SK-N-SH (cell line): ENCODE data around the gene RAI1. TPM values are rescaled to one million over a fixed set of nuclear protein-coding genes. Genes with fewer than 3 reads are reported as not detected.
A peak's percentile ranks its signal among the peaks of the same experiment; 100 is the strongest.

ENCODE experiments used
- CTCF ChIA-PET: fragments of 300-600, 350-600 bp; formaldehyde crosslinking; extraction: SDS; loops from one replicate; lab custom pipeline; 2021; lab: Yijun Ruan, JAX
- POLR2A ChIA-PET: fragments of 350-600 bp; sonication (Branson Sonifier 250); formaldehyde crosslinking; extraction: SDS; loops from one replicate; lab custom pipeline; 2020; ENCODE audit warnings: antibody characterized with exemption, inconsistent platforms; lab: Yijun Ruan, JAX
- DNase-seq: peaks from one replicate; pipeline ENCODE4 v3.0.0; 2012
- H2AFZ ChIP-seq: fragments of 200-600 bp; sonication (generic); 2 replicates; pipeline ENCODE4 v1.8.1; 2016; ENCODE audit warnings: antibody characterized with exemption, mild to moderate bottlenecking, low read depth
- H3F3A ChIP-seq: fragments of 200-600 bp; sonication (generic); replicated peaks from 2 replicates; pipeline ENCODE3; 2016; ENCODE audit warnings: antibody characterized with exemption, mild to moderate bottlenecking; ENCODE audit not compliant: insufficient read depth
- H3K27ac ChIP-seq, 2 experiments: fragments of 200-500 bp in 1 of 2; fragments of 200-600 bp in 1 of 2; sonication (Bioruptor generic) in 1 of 2; sonication (generic), shearing (Covaris generic) in 1 of 2; 2 replicates each; pipeline versions ENCODE4 v1.5.1 to v1.6.1; 2014 to 2016; ENCODE audit warnings: low read depth in 2 of 2, inconsistent platforms in 1 of 2, low read length in 1 of 2, mild to moderate bottlenecking in 1 of 2, mixed read lengths in 1 of 2
- H3K27me3 ChIP-seq: fragments of 200-600 bp; sonication (generic), shearing (Covaris generic); 2 replicates; pipeline ENCODE4 v1.6.1; 2016; ENCODE audit warnings: mixed run types; ENCODE audit not compliant: insufficient read depth
- H3K36me3 ChIP-seq, 2 experiments: fragments of 200-500 bp in 1 of 2; fragments of 200-600 bp in 1 of 2; sonication (Bioruptor generic) in 1 of 2; sonication (generic) in 1 of 2; replicated peaks in 1 of 2; 2 replicates each; pipeline versions ENCODE3 to v1.5.1; 2014 to 2016; ENCODE audit warnings: low read length in 1 of 2, mild to moderate bottlenecking in 1 of 2; ENCODE audit not compliant: insufficient read depth in 2 of 2, control insufficient read depth in 1 of 2
- H3K4me1 ChIP-seq, 2 experiments: fragments of 200-500 bp in 1 of 2; fragments of 200-600 bp in 1 of 2; sonication (Bioruptor generic) in 1 of 2; sonication (generic), shearing (Covaris generic) in 1 of 2; 2 replicates each; pipeline versions ENCODE4 v1.5.1 to v1.6.1; 2014 to 2016; ENCODE audit warnings: low read depth in 1 of 2, low read length in 1 of 2, mixed run types in 1 of 2; ENCODE audit not compliant: insufficient read depth in 2 of 2, control insufficient read depth in 1 of 2
- H3K4me2 ChIP-seq: fragments of 200-600 bp; sonication (generic), shearing (Covaris generic); 2 replicates; pipeline ENCODE4 v1.6.1; 2017; ENCODE audit warnings: mixed run types
- H3K4me3 ChIP-seq, 2 experiments: fragments of 200-500 bp in 1 of 2; fragments of 200-600 bp in 1 of 2; sonication (Bioruptor generic) in 1 of 2; sonication (generic), shearing (Covaris generic) in 1 of 2; 2 replicates each; pipeline versions ENCODE4 v1.5.1 to v1.8.1; 2014 to 2016; ENCODE audit warnings: low read depth in 2 of 2, inconsistent platforms in 1 of 2, low read length in 1 of 2, mild to moderate bottlenecking in 1 of 2, mixed read lengths in 1 of 2, moderate library complexity in 1 of 2
- H3K79me2 ChIP-seq: fragments of 200-600 bp; sonication (generic); 2 replicates; pipeline ENCODE4 v1.8.1; 2017; ENCODE audit warnings: mild to moderate bottlenecking; ENCODE audit not compliant: insufficient read depth
- H3K9ac ChIP-seq: fragments of 200-600 bp; sonication (generic); 2 replicates; pipeline ENCODE4 v1.6.1; 2017; ENCODE audit warnings: mixed run types
- H3K9me2 ChIP-seq: fragments of 200-600 bp; sonication (generic); 2 replicates; pipeline ENCODE4 v1.6.1; 2017; ENCODE audit warnings: mixed run types
- H3K9me3 ChIP-seq: fragments of 200-600 bp; sonication (generic); 2 replicates; pipeline ENCODE4 v1.6.1; 2017; ENCODE audit warnings: mixed run types, mild to moderate bottlenecking, moderate library complexity
- H4K20me1 ChIP-seq: fragments of 200-600 bp; sonication (generic); 2 replicates; pipeline ENCODE4 v1.6.1; 2017; ENCODE audit warnings: mild to moderate bottlenecking, mixed run types; ENCODE audit not compliant: insufficient read depth
- CHD2 ChIP-seq: fragments of 150-350 bp; IDR thresholded peaks from 2 replicates; pipeline ENCODE4 v1.6.1; 2018; ENCODE audit warnings: low read length; ENCODE audit not compliant: partially characterized antibody
- ELF1 ChIP-seq: IDR thresholded peaks from 2 replicates; pipeline ENCODE4 v1.4.0; 2012
- EP300 ChIP-seq, 2 experiments: IDR thresholded peaks; 2 replicates each; pipeline versions ENCODE4 v1.4.0 to v1.6.1; 2012; ENCODE audit warnings: borderline replicate concordance in 1 of 2, low read depth in 1 of 2, low read length in 1 of 2
- EZH2phosphoT487 ChIP-seq: fragments of 200-600 bp; sonication (generic); IDR thresholded peaks from 2 replicates; pipeline ENCODE4 v1.6.1; 2017; ENCODE audit warnings: low read depth, mixed run types, mild to moderate bottlenecking, antibody characterized with exemption, moderate library complexity, borderline replicate concordance
- FOSL2 ChIP-seq: IDR thresholded peaks from 2 replicates; pipeline ENCODE4 v1.4.0; 2012; ENCODE audit warnings: low read depth, mild to moderate bottlenecking, moderate library complexity, borderline replicate concordance
- FOXJ3 ChIP-seq: sonication (generic); formaldehyde crosslinking; IDR thresholded peaks from 2 replicates; pipeline ENCODE4 v1.5.1; 2020; ENCODE audit warnings: mild to moderate bottlenecking, missing genetic modification reagents
- FOXM1 ChIP-seq: IDR thresholded peaks from 2 replicates; pipeline ENCODE4 v1.4.0; 2012; ENCODE audit warnings: low read depth, mild to moderate bottlenecking
- GABPA ChIP-seq: IDR thresholded peaks from 2 replicates; pipeline ENCODE4 v1.4.0; 2012; ENCODE audit warnings: low read depth, mild to moderate bottlenecking
- GATA2 ChIP-seq: sonication (generic); formaldehyde crosslinking; IDR thresholded peaks from 2 replicates; pipeline ENCODE4 v1.5.0; 2020; ENCODE audit warnings: mild to moderate bottlenecking, missing genetic modification reagents
- JUND ChIP-seq: IDR thresholded peaks from 2 replicates; pipeline ENCODE4 v1.4.0; 2012
- MEF2A ChIP-seq: IDR thresholded peaks from 2 replicates; pipeline ENCODE4 v1.4.0; 2012; ENCODE audit warnings: low read depth, borderline replicate concordance
- MXI1 ChIP-seq: IDR thresholded peaks from 2 replicates; pipeline ENCODE4 v1.6.1; 2012; ENCODE audit warnings: mild to moderate bottlenecking, low read depth, low read length, improper control_type of control experiment
- NFIC ChIP-seq: IDR thresholded peaks from 2 replicates; pipeline ENCODE4 v1.4.0; 2012; ENCODE audit warnings: borderline replicate concordance
- POLR2AphosphoS5 ChIP-seq: IDR thresholded peaks from 2 replicates; pipeline ENCODE4 v1.6.1; 2012; ENCODE audit warnings: low read depth, low read length
- RAD21 ChIP-seq: IDR thresholded peaks from 2 replicates; pipeline ENCODE4 v1.6.1; 2012; ENCODE audit warnings: mild to moderate bottlenecking, low read length
- RFX5 ChIP-seq: IDR thresholded peaks from 2 replicates; pipeline ENCODE4 v1.6.1; 2012; ENCODE audit warnings: mild to moderate bottlenecking, improper control_type of control experiment, low read length
- RXRA ChIP-seq: IDR thresholded peaks from 2 replicates; pipeline ENCODE4 v1.4.0; 2012; ENCODE audit warnings: low read depth, mild to moderate bottlenecking, borderline replicate concordance
- SMC3 ChIP-seq: IDR thresholded peaks from 2 replicates; pipeline ENCODE4 v1.6.1; 2012; ENCODE audit warnings: low read depth, low read length, improper control_type of control experiment
- TAF1 ChIP-seq: IDR thresholded peaks from 2 replicates; pipeline ENCODE4 v1.6.1; 2012; ENCODE audit warnings: low read depth, mild to moderate bottlenecking, low read length, moderate library complexity, borderline replicate concordance
- TCF12 ChIP-seq: IDR thresholded peaks from 2 replicates; pipeline ENCODE4 v1.4.0; 2012
- TEAD4 ChIP-seq: IDR thresholded peaks from 2 replicates; pipeline ENCODE4 v1.4.0; 2012; ENCODE audit warnings: mild to moderate bottlenecking, borderline replicate concordance; ENCODE audit not compliant: insufficient read depth
- YY1 ChIP-seq: IDR thresholded peaks from 2 replicates; pipeline ENCODE4 v1.4.0; 2012; ENCODE audit warnings: low read depth, mild to moderate bottlenecking
- WGBS: methylation state at CpG from one replicate; pipeline ENCODE4 v1.1.6; 2017; ENCODE audit warnings: low lambda C conversion rate; 5-methylcytosine and 5-hydroxymethylcytosine counted together
- polyA plus RNA-seq, 3 experiments: library from polyadenylated mRNA; depleted of rRNA; stranded (reverse); fragments of >200 nt; gene quantifications; 2 replicates each; pipeline ENCODE4 v1.2.3, GENCODE V29; 2012
- TF ChIP-seq, protein P1 (sequence below): fragments of 150-350 bp; IDR thresholded peaks from 2 replicates; pipeline ENCODE4 v1.6.1; 2017; ENCODE audit warnings: antibody characterized with exemption, low read length, low read depth, borderline replicate concordance
- TF ChIP-seq, protein P2 (sequence below): fragments of 200-600 bp; sonication (generic); IDR thresholded peaks from 2 replicates; pipeline ENCODE4 v1.6.1; 2017; ENCODE audit warnings: antibody characterized with exemption, mild to moderate bottlenecking, moderate library complexity
- TF ChIP-seq, protein P3 (sequence below): IDR thresholded peaks from 2 replicates; pipeline ENCODE4 v1.4.0; 2012; ENCODE audit warnings: low read depth, borderline replicate concordance
- TF ChIP-seq, protein P4 (sequence below): IDR thresholded peaks from 2 replicates; pipeline ENCODE4 v1.4.0; 2012; ENCODE audit warnings: low read depth, borderline replicate concordance
- TF ChIP-seq, protein P5 (sequence below): IDR thresholded peaks from 2 replicates; pipeline ENCODE4; 2012
- TF ChIP-seq, protein P6 (sequence below): IDR thresholded peaks from 2 replicates; pipeline ENCODE4 v1.4.0; 2012; ENCODE audit warnings: low read depth

RAI1 gene
- polyA plus RNA-seq, 1 of the 3 experiments (the other 2 are of a cell fraction): 4.7 TPM

DNA sequence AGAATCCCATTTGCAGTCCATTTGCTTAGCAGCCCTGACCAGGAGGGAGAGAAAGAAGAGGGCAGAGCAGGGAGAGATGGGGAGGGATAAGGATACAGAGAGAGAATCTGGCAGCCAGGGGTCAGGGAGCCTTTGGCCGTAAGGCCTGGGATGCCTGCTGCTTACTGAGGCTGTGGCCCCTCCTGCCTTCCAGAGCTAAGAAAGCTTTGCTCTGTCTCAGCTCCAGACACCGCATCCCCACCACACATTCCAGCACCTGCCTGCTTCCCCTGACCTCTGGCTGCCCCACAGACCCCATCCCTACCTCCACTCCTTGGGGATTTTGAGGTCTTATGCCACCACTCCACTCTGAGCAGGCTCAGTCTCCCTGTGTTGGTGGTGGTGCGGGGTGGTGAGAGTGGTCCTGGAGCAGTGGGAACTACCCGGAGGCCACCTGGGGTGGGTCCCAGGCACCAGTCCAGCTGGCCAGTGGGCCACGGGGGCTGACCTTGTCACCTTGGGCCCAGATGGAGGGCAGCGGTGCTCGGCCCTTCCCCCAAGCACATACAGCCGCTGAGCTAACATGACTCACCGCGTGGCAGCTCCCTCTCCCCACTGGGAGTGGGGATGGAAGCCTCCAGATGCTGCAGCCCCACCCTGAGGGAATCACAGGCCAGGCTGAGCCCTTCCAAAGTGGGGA lies 58.3 kb downstream of the RAI1 start:
- Histone ChIP-seq H3K27ac (peak overlapping the region; percentile 11 to 91; a peak in 3 of 4 replicates), H3K27me3 (no peaks in the 10 kb centered on the region), H3K4me1 (peaks cover 44 to 71% of the 10 kb centered on the region in 2 experiments), H2AFZ (no peak overlapping the region), H3K4me2 (peak overlapping the region; percentile 78), H4K20me1 (peaks cover 81% of the 10 kb centered on the region), H3K9me3 (no peaks in the 10 kb centered on the region), H3K9me2 (no peaks in the 10 kb centered on the region), H3K9ac (0 out of 2 replicates have a peak overlapping the region, but pooled peaks have one; percentile 4), H3K36me3 (no peaks in the 10 kb centered on the region), H3K4me3 (no peak overlapping the region; a peak in 1 of 4 replicates), H3F3A (peaks cover 5% of the 10 kb centered on the region), H3K79me2 (peaks cover 95% of the 10 kb centered on the region)
- POLR2A ChIA-PET: interaction anchor here (0.7 to 2.6 kb wide), 7 partner anchors 9 to 101 kb away, joined by 3 to 17 read pairs (median 4); no protein-coding TSS in a partner anchor
- CTCF ChIA-PET: interaction anchor here (0.6 to 4.2 kb wide), 11 partner anchors 9 to 449 kb away, joined by 3 to 29 read pairs (median 4); no protein-coding TSS in a partner anchor
- DNase-seq: peak; percentile 78
- 18% methylated on average over 10 of the region's 10 CpGs for WGBS
- no peak; the same call in 1 of the 2 replicates for TF ChIP-seq RAD21
- no peak for TF ChIP-seq FOXM1
- no peak for TF ChIP-seq GATA2 (CRISPR knock-in tag)
- no peak for TF ChIP-seq EZH2phosphoT487
- TF ChIP-seq RFX5: no peak
- TF ChIP-seq GABPA: no peak
- TF ChIP-seq, protein P1, sequence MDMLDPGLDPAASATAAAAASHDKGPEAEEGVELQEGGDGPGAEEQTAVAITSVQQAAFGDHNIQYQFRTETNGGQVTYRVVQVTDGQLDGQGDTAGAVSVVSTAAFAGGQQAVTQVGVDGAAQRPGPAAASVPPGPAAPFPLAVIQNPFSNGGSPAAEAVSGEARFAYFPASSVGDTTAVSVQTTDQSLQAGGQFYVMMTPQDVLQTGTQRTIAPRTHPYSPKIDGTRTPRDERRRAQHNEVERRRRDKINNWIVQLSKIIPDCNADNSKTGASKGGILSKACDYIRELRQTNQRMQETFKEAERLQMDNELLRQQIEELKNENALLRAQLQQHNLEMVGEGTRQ: no peak
- TF ChIP-seq TAF1: no peak
- no peak for TF ChIP-seq POLR2AphosphoS5
- TF ChIP-seq TEAD4: no peak
- peak; percentile 42 for TF ChIP-seq NFIC
- TF ChIP-seq, protein P2, sequence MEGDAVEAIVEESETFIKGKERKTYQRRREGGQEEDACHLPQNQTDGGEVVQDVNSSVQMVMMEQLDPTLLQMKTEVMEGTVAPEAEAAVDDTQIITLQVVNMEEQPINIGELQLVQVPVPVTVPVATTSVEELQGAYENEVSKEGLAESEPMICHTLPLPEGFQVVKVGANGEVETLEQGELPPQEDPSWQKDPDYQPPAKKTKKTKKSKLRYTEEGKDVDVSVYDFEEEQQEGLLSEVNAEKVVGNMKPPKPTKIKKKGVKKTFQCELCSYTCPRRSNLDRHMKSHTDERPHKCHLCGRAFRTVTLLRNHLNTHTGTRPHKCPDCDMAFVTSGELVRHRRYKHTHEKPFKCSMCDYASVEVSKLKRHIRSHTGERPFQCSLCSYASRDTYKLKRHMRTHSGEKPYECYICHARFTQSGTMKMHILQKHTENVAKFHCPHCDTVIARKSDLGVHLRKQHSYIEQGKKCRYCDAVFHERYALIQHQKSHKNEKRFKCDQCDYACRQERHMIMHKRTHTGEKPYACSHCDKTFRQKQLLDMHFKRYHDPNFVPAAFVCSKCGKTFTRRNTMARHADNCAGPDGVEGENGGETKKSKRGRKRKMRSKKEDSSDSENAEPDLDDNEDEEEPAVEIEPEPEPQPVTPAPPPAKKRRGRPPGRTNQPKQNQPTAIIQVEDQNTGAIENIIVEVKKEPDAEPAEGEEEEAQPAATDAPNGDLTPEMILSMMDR: no peak
- TF ChIP-seq, protein P3, sequence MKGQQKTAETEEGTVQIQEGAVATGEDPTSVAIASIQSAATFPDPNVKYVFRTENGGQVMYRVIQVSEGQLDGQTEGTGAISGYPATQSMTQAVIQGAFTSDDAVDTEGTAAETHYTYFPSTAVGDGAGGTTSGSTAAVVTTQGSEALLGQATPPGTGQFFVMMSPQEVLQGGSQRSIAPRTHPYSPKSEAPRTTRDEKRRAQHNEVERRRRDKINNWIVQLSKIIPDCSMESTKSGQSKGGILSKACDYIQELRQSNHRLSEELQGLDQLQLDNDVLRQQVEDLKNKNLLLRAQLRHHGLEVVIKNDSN: no peak; the same call in 1 of the 2 replicates
- TF ChIP-seq, protein P4, sequence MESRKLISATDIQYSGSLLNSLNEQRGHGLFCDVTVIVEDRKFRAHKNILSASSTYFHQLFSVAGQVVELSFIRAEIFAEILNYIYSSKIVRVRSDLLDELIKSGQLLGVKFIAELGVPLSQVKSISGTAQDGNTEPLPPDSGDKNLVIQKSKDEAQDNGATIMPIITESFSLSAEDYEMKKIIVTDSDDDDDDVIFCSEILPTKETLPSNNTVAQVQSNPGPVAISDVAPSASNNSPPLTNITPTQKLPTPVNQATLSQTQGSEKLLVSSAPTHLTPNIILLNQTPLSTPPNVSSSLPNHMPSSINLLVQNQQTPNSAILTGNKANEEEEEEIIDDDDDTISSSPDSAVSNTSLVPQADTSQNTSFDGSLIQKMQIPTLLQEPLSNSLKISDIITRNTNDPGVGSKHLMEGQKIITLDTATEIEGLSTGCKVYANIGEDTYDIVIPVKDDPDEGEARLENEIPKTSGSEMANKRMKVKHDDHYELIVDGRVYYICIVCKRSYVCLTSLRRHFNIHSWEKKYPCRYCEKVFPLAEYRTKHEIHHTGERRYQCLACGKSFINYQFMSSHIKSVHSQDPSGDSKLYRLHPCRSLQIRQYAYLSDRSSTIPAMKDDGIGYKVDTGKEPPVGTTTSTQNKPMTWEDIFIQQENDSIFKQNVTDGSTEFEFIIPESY: no peak
- TF ChIP-seq, protein P5, sequence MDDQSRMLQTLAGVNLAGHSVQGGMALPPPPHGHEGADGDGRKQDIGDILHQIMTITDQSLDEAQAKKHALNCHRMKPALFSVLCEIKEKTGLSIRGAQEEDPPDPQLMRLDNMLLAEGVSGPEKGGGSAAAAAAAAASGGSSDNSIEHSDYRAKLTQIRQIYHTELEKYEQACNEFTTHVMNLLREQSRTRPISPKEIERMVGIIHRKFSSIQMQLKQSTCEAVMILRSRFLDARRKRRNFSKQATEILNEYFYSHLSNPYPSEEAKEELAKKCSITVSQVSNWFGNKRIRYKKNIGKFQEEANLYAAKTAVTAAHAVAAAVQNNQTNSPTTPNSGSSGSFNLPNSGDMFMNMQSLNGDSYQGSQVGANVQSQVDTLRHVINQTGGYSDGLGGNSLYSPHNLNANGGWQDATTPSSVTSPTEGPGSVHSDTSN: no peak
- TF ChIP-seq YY1: no peak
- no peak for TF ChIP-seq ELF1
- TF ChIP-seq, protein P6, sequence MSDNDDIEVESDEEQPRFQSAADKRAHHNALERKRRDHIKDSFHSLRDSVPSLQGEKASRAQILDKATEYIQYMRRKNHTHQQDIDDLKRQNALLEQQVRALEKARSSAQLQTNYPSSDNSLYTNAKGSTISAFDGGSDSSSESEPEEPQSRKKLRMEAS: no peak; the same call in 1 of the 2 replicates
- TF ChIP-seq RXRA: no peak
- no peak for TF ChIP-seq SMC3
- TF ChIP-seq FOXJ3: no peak
- peak in 1 of 2 experiments; percentile 36; a peak in 3 of 4 replicates for TF ChIP-seq EP300 (IDR thresholded peaks at IDR 0.05; ENCODE audit: borderline replicate concordance in 1 of 2, low read depth in 1 of 2, low read length in 1 of 2)
- peak; percentile 75; the same call in 1 of the 2 replicates for TF ChIP-seq JUND
- peak; percentile 75 for TF ChIP-seq CHD2
- TF ChIP-seq MXI1: no peak
- TF ChIP-seq TCF12: peak; percentile 84
- no peak for TF ChIP-seq MEF2A
- TF ChIP-seq FOSL2: peak; percentile 87
